ENCODE data around the gene CDC5L. TPM values are rescaled to one million over a fixed set of nuclear protein-coding genes. Genes with fewer than 3 reads are reported as not detected.

Gene CDC5L
- total RNA-seq, 1 donor from 2014 or later = 30.4 TPM

GRCh38 chr6:44423306-44423705 is 35.8 kb downstream of the CDC5L start:
- DNase-seq (ENCODE audit: low spot score, unreplicated experiment) = no peak
- Mint-ChIP-seq H3K4me1 (ENCODE audit: low read depth) (peaks cover 10% of the 10 kb centered on the region), H3K27me3 (no peaks in the 10 kb centered on the region), H3K36me3 (ENCODE audit: insufficient read depth) (peaks cover 42% of the 10 kb centered on the region), H3K4me3 (ENCODE audit: low read depth) (no peak overlapping the region), H3K27ac (no peak overlapping the region), H3K9me3 (ENCODE audit: low read depth) (peaks cover 3% of the 10 kb centered on the region)
- no peak for TF ChIP-seq CTCF (IDR thresholded peaks at IDR 0.05; ENCODE audit: unreplicated experiment)

GRCh38 chr6:44425951-44426350 is 38.4 kb downstream of the CDC5L start:
- DNase-seq (ENCODE audit: low spot score, unreplicated experiment) = no peak
- Mint-ChIP-seq H3K36me3 (ENCODE audit: insufficient read depth) (peaks cover 28% of the 10 kb centered on the region), H3K4me1 (ENCODE audit: low read depth) (peaks cover 7% of the 10 kb centered on the region), H3K27me3 (no peaks in the 10 kb centered on the region), H3K27ac (no peak overlapping the region), H3K9me3 (ENCODE audit: low read depth) (peaks cover under 1% of the 10 kb centered on the region), H3K4me3 (ENCODE audit: low read depth) (no peak overlapping the region)
- TF ChIP-seq CTCF (IDR thresholded peaks at IDR 0.05; ENCODE audit: unreplicated experiment) = no peak

- Mint-ChIP-seq H3K4me3 (ENCODE audit: low read depth) (no peak overlapping the region), H3K36me3 (ENCODE audit: insufficient read depth) (peaks cover 23% of the 10 kb centered on the region), H3K9me3 (ENCODE audit: low read depth) (no peaks in the 10 kb centered on the region), H3K27me3 (no peaks in the 10 kb centered on the region), H3K27ac (no peak overlapping the region), H3K4me1 (ENCODE audit: low read depth) (peaks cover 8% of the 10 kb centered on the region)
- no peak for TF ChIP-seq CTCF (IDR thresholded peaks at IDR 0.05; ENCODE audit: unreplicated experiment)
- no peak for DNase-seq (ENCODE audit: low spot score, unreplicated experiment)
Measured at GRCh38 chr6:44428682-44429081, 41.2 kb downstream of the CDC5L start.

- H3K9me3 Mint-ChIP-seq (ENCODE audit: low read depth) = no peaks in the 10 kb centered on the region
- TF ChIP-seq CTCF (IDR thresholded peaks at IDR 0.05; ENCODE audit: unreplicated experiment) = no peak
- no peaks in the 10 kb centered on the region for H3K27me3 Mint-ChIP-seq
- peaks cover 14% of the 10 kb centered on the region for H3K4me1 Mint-ChIP-seq (ENCODE audit: low read depth)
- no peak overlapping the region for H3K4me3 Mint-ChIP-seq (ENCODE audit: low read depth)
- no peak for DNase-seq (ENCODE audit: low spot score, unreplicated experiment)
- H3K27ac Mint-ChIP-seq = no peak overlapping the region
- H3K36me3 Mint-ChIP-seq (ENCODE audit: insufficient read depth) = peaks cover 16% of the 10 kb centered on the region
Measured at GRCh38 chr6:44430326-44430725, 42.8 kb downstream of the CDC5L start.

- Mint-ChIP-seq H3K36me3 (ENCODE audit: insufficient read depth) (peaks cover 11% of the 10 kb centered on the region), H3K4me3 (ENCODE audit: low read depth) (no peak overlapping the region), H3K27me3 (no peaks in the 10 kb centered on the region), H3K27ac (no peak overlapping the region), H3K9me3 (ENCODE audit: low read depth) (no peaks in the 10 kb centered on the region), H3K4me1 (ENCODE audit: low read depth) (peaks cover 14% of the 10 kb centered on the region)
- no peak for DNase-seq (ENCODE audit: low spot score, unreplicated experiment)
- peak; percentile 75 for TF ChIP-seq CTCF (IDR thresholded peaks at IDR 0.05; ENCODE audit: unreplicated experiment)
Measured at GRCh38 chr6:44431118-44431725, 43.7 kb downstream of the CDC5L start.

Data from progenitor cell of endocrine pancreas (in vitro differentiated cells).